ENCODE measurements around the gene SLC5A6. TPM values are rescaled to one million over a fixed set of nuclear protein-coding genes. Genes with fewer than 3 reads are reported as not detected.

The SLC5A6 gene
- total and polyA plus RNA-seq, 2 of the 8 experiments (the other 6 are each of a cell fraction or from before 2014, with no cell fraction given): 118 to 183 TPM

DNA sequence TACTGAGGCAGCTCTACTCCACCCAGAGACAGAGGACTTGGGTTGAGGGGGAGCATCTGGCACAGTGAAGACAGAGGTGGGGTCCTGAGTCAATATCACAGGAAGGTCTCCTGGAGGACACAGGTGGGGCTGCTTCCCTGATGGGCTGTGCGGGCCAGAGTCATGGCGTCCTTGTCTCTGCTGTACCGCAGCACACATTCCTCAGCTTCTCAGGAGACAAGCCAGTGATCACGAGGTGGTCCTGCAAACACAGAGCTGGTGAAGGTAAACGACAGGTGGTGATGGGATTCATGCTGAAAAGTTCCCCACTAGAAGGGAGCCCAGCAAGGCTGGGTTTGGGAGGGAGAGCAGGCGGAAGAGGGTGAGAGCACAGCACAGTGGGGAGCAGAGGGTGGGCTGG, 53.6 kb downstream of the SLC5A6 start (continued):
- TF ChIP-seq SP4 (IDR thresholded peaks at IDR 0.05; ENCODE audit: low read length) (no peak), GTF2F1 (IDR thresholded peaks at IDR 0.05; ENCODE audit: borderline replicate concordance, low read depth, low read length) (no peak)
